Measurements from ENCODE around the gene ARID1A. TPM values are rescaled to one million over a fixed set of nuclear protein-coding genes. Genes with fewer than 3 reads are reported as not detected.

ARID1A gene
- total and polyA plus RNA-seq, 2 donors (not counting 3 experiments of a cell fraction or from before 2014, with no cell fraction given) = 36.9 to 77.2 TPM

DNA sequence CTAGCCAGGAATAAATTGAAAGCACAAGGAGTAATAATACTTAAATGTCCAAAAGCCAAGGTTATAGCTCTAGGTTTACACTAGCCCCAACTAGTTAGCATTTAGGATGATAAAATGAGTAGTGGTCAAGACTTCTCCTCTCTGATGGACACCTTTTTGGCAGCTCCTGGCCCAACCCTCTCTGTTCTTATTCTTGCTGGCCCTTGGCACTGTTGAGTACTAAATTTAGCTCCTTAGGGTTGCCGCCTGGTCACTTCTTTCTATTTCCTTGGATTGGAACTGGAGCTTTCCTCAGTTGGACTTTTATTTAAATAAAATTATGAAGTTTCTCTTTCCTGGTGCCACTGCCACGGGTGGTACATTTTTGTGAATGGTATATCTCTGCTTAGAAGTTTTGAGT, 28.3 kb downstream of the ARID1A start:
- dilution Hi-C loops (cut with MboI; ENCODE audit: extremely low pct_ligation_motif_present, low sequenced_read_pairs) = no loop called here
- no peak for DNase-seq (ENCODE audit: low read depth, low spot score)
- no peak overlapping the region for H3K4me3 ChIP-seq (replicated peaks in 1 of 3; ENCODE audit: insufficient read depth in 1 of 3, low read depth in 1 of 3, low read length in 3 of 3)
- BruUV-seq (replicated peaks) = no TSS peak
- H3K4me2 ChIP-seq (ENCODE audit: insufficient read depth, low read length) = peak overlapping the region; percentile 33
- POLR2A ChIA-PET = interaction anchor here (1.1 to 2.1 kb wide), 3 partner anchors 26 to 64 kb away, joined by 3 to 17 read pairs (median 5); partner anchors contain the start of gene PIGV
- intact Hi-C loops (cut with micrococcal nuclease) = no loop called here
- H3K27me3 ChIP-seq (ENCODE audit: control insufficient read depth in 2 of 2, insufficient read depth in 2 of 2, low read length in 2 of 2) = no peaks in the 10 kb centered on the region
- H3K9me3 ChIP-seq (replicated peaks; ENCODE audit: control insufficient read depth, insufficient read depth, low read length) = no peaks in the 10 kb centered on the region
- H2AFZ ChIP-seq (ENCODE audit: low read depth, low read length) = no peak overlapping the region
- no peaks in the 10 kb centered on the region for H3K9me1 ChIP-seq (replicated peaks; ENCODE audit: control insufficient read depth, extremely low read depth, insufficient read depth, low read length)
- no peak overlapping the region for H3K9ac ChIP-seq (replicated peaks; ENCODE audit: extremely low read depth, insufficient read depth, low read length)
- FAIRE-seq = no peak
- peaks cover 18% of the 10 kb centered on the region for H4K20me1 ChIP-seq (replicated peaks; ENCODE audit: control insufficient read depth, extremely low read depth, insufficient read depth, low read length)
- CTCF ChIA-PET = interaction anchor here (1.2 to 2.6 kb wide), 13 partner anchors 11 to 223 kb away, joined by 3 to 17 read pairs (median 7); no protein-coding TSS in a partner anchor
- peaks cover 33% of the 10 kb centered on the region for H3K4me1 ChIP-seq (ENCODE audit: control insufficient read depth, extremely low read depth, insufficient read depth, low read length)
- no peaks in the 10 kb centered on the region for H3K36me3 ChIP-seq (ENCODE audit: control insufficient read depth in 2 of 2, extremely low read depth in 1 of 2, insufficient read depth in 2 of 2, low read length in 2 of 2)
- peak overlapping the region; percentile 10 for H3K27ac ChIP-seq (ENCODE audit: insufficient read depth, low read depth, low read length)
- TF ChIP-seq JUN (IDR thresholded peaks at IDR 0.05; ENCODE audit: borderline replicate concordance, insufficient read depth, insufficient read length, low read depth) (no peak), MYC (IDR thresholded peaks at IDR 0.05; ENCODE audit: low read depth, low read length) (no peak), EZH2 (IDR thresholded peaks at IDR 0.05; ENCODE audit: borderline replicate concordance, low read depth, low read length, severe bottlenecking) (no peak), POLR2AphosphoS5 (IDR thresholded peaks at IDR 0.05; ENCODE audit: insufficient read depth, low read depth, low read length) (no peak), POLR2A (IDR thresholded peaks at IDR 0.05; ENCODE audit: low read depth, low read length) (no peak), CTCF (IDR thresholded peaks at IDR 0.05; ENCODE audit: extremely low read depth in 1 of 2, insufficient read depth in 1 of 2, low read depth in 1 of 2, low read length in 2 of 2) (no peak), MAX (IDR thresholded peaks at IDR 0.05; ENCODE audit: insufficient read depth, insufficient read length) (no peak), FOS (IDR thresholded peaks at IDR 0.05; ENCODE audit: borderline replicate concordance, insufficient read depth, low read length) (no peak), GATA2 (IDR thresholded peaks at IDR 0.05; ENCODE audit: insufficient read depth, insufficient read length, low read depth, low read length) (no peak)
- peaks cover 88% of the 10 kb centered on the region for H3K79me2 ChIP-seq (ENCODE audit: control insufficient read depth, insufficient read depth, low read length)
